PFSK-1 (cell line): Measurements from ENCODE around the gene TOX3.

Source experiments
- FOXP2 ChIP-seq: optimal IDR thresholded peaks from 2 replicates; pipeline ENCODE3; 2011; ENCODE audit warnings: borderline replicate concordance, control low read depth, inconsistent platforms; ENCODE audit not compliant: insufficient read depth; ENCODE audit errors: extremely low read length, extremely low read depth
- POLR2AphosphoS5 ChIP-seq: IDR thresholded peaks from 2 replicates; pipeline ENCODE4 v1.6.1; 2012; ENCODE audit warnings: low read depth, mild to moderate bottlenecking, control low read depth, low read length, moderate library complexity
- REST ChIP-seq, 2 experiments: IDR thresholded peaks; 2 replicates each; pipeline versions ENCODE4 v1.6.1 to v1.8.0; 2011 to 2012; ENCODE audit warnings: low read depth in 2 of 2, low read length in 2 of 2, control low read depth in 1 of 2, inconsistent platforms in 1 of 2, mild to moderate bottlenecking in 1 of 2, moderate library complexity in 1 of 2; ENCODE audit not compliant: insufficient read depth in 1 of 2
- SIN3A ChIP-seq: IDR thresholded peaks from 2 replicates; pipeline ENCODE4 v1.6.1; 2012; ENCODE audit warnings: mild to moderate bottlenecking, low read length, moderate library complexity, borderline replicate concordance; ENCODE audit not compliant: insufficient read depth
- TAF1 ChIP-seq: IDR thresholded peaks from 2 replicates; pipeline ENCODE4 v1.6.1; 2012; ENCODE audit warnings: low read length, control low read depth, borderline replicate concordance; ENCODE audit not compliant: insufficient read depth

- no peak for TF ChIP-seq REST (IDR thresholded peaks at IDR 0.05; ENCODE audit: insufficient read depth in 1 of 2, low read depth in 2 of 2, low read length in 2 of 2)
- no peak for TF ChIP-seq POLR2AphosphoS5
- no peak for TF ChIP-seq TAF1
- no peak for TF ChIP-seq SIN3A
- TF ChIP-seq FOXP2, result no peak
Observed at GRCh38 chr16:52422307-52422706, 124.6 kb downstream of the TOX3 start.
